NCI-H1048 (cell line): ENCODE data around the gene PLEKHA6.

ENCODE experiments used
- DNase-seq: peaks from one replicate; lab custom pipeline; 2025; lab: John Stamatoyannopoulos, UW

PLEKHA6 gene

DNA sequence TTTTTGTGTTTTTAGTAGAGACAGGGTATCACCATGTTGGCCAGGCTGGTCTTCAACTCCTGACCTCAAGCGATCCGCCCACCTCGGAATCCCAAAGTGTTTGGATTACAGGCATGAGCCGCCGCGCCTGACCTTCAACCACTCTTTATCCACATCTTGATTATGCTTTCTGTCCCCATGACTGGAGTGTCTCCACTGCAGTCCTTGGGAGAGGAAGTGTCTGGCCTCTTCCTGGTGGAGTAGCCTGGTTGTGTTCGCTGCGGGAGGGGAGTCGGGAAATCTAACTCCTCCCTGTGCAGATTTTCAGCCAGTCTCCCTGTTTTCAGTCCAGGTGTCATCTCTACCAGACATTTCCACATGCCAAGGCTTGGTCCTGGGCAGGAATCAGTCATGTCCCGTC lies 173.1 kb downstream of the PLEKHA6 start:
- DNase-seq = no peak

DNA sequence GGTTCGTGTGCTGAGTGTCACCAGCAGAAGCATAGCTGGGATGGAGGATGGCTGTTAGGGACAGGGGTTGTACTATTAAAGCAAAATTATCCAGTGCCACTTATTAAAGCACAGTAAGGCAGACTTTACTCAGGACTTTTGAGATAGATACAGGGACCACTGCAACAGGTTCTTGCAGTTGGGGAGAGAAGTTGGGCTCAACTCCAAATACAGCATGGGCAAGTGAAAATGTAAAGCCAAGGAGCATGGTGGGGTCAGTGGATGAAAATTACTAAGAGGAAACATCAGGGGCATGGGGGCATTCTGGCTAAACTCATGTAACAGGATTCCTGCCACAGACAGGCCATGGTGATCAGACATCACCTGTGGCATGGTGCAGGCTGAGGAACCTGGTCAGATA lies 178.6 kb downstream of the PLEKHA6 start:
- no peak for DNase-seq

DNA sequence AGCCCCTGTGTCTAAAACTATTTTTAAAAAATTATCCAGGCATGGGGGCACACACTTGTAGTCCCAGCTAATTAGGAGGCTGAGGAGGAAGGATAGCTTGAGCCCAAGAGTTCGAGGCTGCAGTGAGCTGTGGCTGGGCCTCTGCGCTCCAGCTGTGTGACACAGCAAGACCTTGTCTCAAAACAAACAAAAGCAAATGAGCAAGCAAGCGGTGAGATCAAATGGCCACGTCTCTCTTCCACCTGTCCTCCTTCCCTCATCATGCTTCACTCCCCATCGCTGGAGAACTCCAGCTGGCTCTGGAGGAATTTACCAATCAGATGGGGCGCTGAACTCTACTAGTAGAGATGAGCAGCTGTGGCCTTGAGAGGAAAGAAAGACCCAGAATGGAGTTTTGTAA lies 179.6 kb downstream of the PLEKHA6 start:
- no peak for DNase-seq

DNA sequence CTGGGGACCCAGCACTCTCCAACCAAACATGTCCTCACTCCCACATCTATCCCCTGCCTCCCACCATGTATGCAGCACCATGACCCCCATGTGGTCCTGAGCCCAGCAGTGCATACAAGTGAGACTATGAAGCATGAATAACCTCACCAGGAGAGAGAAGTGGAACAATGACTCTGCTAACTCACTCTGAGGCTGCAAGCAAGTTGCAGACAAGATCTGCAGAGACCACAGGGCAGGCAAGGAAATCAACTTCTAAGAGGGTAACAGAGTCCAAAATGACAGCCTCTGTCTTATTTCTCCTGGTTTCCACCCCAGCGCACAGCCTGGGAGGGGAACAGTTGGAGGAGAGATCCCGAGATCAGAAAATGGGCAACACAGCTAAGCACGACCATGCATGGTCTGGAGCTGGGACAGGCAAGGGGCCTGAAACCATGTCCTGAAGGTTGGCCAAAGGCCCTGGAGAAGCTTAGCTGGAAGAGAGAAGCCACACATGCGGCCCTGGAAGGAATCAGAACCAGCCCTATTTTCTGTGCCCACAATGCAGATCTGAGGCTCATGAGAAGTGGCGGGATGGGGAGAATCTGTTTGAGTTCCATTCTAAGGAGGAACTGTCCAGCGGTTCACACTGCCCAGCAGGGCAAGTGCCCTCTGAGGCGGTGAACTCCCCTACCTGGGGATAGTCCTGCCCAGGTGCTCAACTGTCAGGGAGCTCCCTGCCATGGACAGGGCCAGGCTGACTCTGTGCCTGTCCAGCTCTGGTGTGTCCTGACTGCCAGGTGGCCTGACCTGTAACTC lies 181.0 kb downstream of the PLEKHA6 start:
- DNase-seq = no peak

DNA sequence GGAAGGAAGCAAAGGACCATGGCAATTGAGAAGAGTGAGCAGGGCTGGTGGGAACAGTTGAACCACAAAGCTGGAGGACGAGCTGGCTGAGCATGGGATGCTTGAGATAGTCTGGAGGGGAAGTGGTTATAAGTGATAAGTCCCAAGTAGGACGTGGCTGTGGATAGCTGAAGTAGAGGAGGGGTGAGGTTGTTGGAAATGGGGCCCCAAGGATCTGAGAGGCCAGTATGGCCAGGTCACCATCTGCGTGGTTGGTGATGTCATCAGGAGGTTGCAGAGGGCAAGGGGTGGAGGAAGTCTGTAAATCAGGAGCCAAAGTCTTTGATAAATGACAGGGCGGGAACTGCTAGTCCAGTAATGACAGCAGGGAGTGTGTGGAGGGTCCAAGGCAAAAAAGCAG lies 182.6 kb downstream of the PLEKHA6 start:
- no peak for DNase-seq

DNA sequence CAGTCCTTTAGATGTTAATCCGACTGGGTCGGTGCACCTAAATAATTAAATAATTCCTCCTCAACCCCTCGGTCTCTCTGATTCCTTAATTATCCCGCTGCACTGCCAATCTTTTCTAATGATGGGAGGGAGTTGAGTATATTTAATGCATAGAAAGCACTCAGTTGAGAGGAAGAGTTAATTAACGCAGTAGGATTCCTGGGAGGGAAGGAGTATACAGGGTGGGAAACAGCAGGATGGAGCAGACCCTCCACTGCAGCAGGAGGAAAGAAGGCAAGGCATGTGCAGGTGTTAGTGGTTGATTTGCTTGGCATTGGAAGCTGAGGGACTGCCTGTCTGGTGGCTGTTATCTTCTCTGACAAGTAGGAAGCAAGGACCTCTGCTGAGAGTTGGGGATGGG lies 183.7 kb downstream of the PLEKHA6 start:
- no peak for DNase-seq

DNA sequence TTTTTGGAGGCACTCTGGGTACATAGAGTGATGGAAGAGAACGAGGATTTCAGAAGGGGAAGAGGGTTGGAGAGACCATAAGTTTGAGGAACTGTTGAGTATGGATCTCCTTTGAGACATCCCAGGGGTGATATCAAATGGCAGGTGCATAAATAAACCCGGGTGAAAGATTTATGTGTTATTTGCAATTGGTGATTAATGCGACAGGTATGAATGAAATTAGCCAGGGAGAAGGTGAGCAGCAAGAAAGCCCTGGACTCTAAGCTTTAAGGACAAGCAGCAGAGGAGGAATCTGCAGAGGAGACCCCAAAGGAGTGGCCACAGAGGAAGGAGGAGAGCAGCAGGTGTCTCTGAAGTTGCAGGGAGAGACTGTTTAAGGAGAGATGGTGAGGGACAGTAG lies 184.8 kb downstream of the PLEKHA6 start:
- no peak for DNase-seq

DNA sequence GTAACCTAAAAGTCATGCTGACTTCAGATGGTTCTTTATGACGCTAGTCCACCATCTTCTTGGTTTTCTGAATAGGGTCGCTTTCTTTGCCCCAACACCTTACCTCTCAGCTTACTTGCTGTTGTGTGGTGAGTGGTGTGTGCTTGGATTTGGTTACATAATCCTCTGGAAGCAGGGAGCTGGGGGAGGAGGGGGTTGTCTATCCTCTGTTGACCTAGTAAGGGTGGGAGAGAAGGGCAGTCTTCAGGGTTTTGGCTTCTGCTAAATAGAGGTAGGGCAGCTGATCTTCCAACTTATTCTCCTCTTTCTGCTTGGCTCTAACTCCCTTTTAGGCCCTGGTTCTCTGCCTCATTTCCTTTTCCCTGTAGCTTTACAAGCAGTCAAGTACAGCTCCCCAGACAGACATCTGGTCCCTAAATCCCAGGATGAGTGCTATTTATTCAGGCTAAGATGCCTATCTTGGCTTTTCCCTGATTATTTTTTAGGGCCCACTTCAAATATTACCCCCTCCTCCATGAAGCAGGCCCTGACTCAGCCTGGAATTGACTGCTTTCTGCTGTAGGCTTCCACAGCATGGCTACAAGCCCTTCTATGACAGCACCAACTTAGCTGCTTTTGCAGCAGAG lies 187.2 kb downstream of the PLEKHA6 start:
- no peak for DNase-seq

DNA sequence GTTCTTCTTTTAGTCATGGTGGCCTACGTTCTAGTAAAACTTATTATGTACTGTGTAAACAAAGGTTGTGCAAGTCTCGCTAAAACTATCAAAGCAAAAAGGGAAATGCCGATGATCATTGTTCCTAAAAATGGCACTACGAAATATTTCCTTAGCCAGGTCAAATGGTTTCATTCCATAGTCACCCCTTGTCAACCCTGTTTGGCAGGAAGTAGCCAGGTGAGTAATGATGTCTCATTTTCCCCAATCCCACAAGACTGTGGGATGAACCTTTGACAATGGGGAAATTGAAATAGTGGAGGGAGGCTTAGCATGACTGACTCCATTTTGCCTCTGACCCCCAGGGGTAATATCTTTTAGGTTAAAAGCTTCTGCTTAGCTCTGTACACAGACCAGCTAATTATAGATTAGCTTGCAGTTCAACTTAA lies 188.0 kb downstream of the PLEKHA6 start:
- no peak for DNase-seq

DNA sequence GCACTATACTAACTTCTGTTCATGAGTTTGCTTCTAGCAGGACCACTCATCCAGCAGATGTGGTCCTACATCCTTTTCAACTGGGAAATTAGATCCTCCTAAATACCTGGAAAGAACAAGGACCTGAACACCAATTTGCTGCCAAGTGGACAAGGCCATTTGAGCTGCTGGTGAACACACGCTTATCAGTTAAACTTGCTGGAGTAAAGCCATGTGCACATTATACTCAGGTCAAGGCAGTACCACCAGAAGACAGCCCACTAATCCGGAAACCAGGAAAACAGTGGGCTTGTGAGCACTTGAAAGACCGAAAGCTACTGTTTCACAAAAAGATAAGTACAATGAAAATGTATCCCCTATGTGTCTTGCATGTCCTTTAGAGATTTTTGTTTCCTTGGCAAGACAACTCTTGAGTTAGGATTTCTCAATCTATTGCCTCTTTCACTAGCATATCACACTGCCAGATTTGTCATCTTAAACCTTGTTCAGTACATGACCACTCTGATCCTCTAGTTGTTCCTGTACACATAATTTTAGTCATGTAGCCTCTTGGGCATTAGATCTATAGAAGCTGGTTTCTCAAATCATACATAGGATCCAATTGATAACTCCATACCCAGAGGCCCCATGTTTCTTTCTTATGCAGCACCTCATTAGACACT lies 189.1 kb downstream of the PLEKHA6 start:
- DNase-seq = no peak

DNA sequence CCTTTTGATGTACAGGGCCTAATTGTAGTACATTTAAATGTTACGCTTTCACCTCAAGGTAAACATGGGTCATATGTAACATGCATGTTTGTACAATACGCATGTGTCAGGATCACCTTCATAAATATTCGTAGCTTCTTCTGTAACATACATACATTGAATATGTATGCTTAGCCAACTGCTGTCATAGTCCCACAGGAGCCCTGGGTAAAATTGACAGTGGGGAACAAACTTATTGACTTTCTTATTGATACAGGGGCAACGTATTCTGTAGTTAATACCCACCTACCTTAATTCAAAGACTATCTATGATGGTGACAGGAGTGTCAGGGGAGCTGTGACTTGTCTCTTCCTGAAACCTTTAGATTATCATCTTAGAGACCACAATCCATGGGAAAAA lies 189.9 kb downstream of the PLEKHA6 start:
- no peak for DNase-seq
